ENCODE results near the gene PRKAR1B.
A peak's percentile ranks its signal among the peaks of the same experiment; 100 is the strongest.

PRKAR1B gene

GRCh38 chr7:601595-602340 lies 125.3 kb downstream of the PRKAR1B start:
- peak; percentile 86 for DNase-seq (ENCODE audit: low read depth)

GRCh38 chr7:601036-601594 lies 126.0 kb downstream of the PRKAR1B start:
- no peak for DNase-seq (ENCODE audit: low read depth)

- no peak for DNase-seq (ENCODE audit: low read depth)
Measured at GRCh38 chr7:600149-601035, 126.7 kb downstream of the PRKAR1B start.

GRCh38 chr7:598899-599298 lies 128.2 kb downstream of the PRKAR1B start:
- DNase-seq (ENCODE audit: low read depth) = no peak

- DNase-seq (ENCODE audit: low read depth) = no peak
Measured at GRCh38 chr7:597348-598178, 129.5 kb downstream of the PRKAR1B start.

GRCh38 chr7:596819-597182 lies 130.3 kb downstream of the PRKAR1B start:
- DNase-seq (ENCODE audit: low read depth) = no peak

- DNase-seq (ENCODE audit: low read depth) = no peak
Measured at GRCh38 chr7:596071-596818, 130.8 kb downstream of the PRKAR1B start.

- peak; percentile 47 for DNase-seq (ENCODE audit: low read depth)
Measured at GRCh38 chr7:595621-596010, 131.5 kb downstream of the PRKAR1B start.

GRCh38 chr7:594920-595620 lies 132.0 kb downstream of the PRKAR1B start:
- no peak for DNase-seq (ENCODE audit: low read depth)

GRCh38 chr7:594212-594913 lies 132.7 kb downstream of the PRKAR1B start:
- DNase-seq (ENCODE audit: low read depth) = no peak

- DNase-seq (ENCODE audit: low read depth) = no peak
Measured at GRCh38 chr7:593324-594115, 133.6 kb downstream of the PRKAR1B start.

GRCh38 chr7:591856-592628 lies 135.0 kb downstream of the PRKAR1B start:
- no peak for DNase-seq (ENCODE audit: low read depth)

- no peak for DNase-seq (ENCODE audit: low read depth)
Measured at GRCh38 chr7:590731-591551, 136.1 kb downstream of the PRKAR1B start.

- no peak for DNase-seq (ENCODE audit: low read depth)
Measured at GRCh38 chr7:589781-590575, 137.1 kb downstream of the PRKAR1B start.

- DNase-seq (ENCODE audit: low read depth) = no peak
Measured at GRCh38 chr7:587767-588166, 139.3 kb downstream of the PRKAR1B start.

GRCh38 chr7:586494-586893 lies 140.6 kb downstream of the PRKAR1B start:
- DNase-seq (ENCODE audit: low read depth) = no peak

GRCh38 chr7:585873-586272 lies 141.2 kb downstream of the PRKAR1B start:
- no peak for DNase-seq (ENCODE audit: low read depth)

All from stimulated activated CD8-positive, alpha-beta memory T cell treated with anti-CD3 and anti-CD28 coated beads, Interleukin-12 subunit alpha, Interleukin-12 subunit beta, amount 100 ng/mL, for 4 hours (primary cell).